Progenitor cell of endocrine pancreas (in vitro differentiated cells): ENCODE measurements around the gene CLIC6. TPM values are rescaled to one million over a fixed set of nuclear protein-coding genes. Genes with fewer than 3 reads are reported as not detected.

Source experiments
- DNase-seq: peaks from one replicate; pipeline ENCODE4 v3.0.0; 2021; ENCODE audit warnings: low spot score; ENCODE audit not compliant: unreplicated experiment
- H3K27ac Mint-ChIP-seq: 2 replicates; pipeline ENCODE4 v1.8.0; 2021; ENCODE audit warnings: mild to moderate bottlenecking, moderate library complexity, mixed read lengths
- H3K27me3 Mint-ChIP-seq: 2 replicates; pipeline ENCODE4 v1.8.0; 2021; ENCODE audit warnings: mixed read lengths
- H3K36me3 Mint-ChIP-seq: 2 replicates; pipeline ENCODE4 v1.8.0; 2022; ENCODE audit warnings: mixed read lengths; ENCODE audit not compliant: insufficient read depth
- H3K4me1 Mint-ChIP-seq: 2 replicates; pipeline ENCODE4 v1.8.0; 2021; ENCODE audit warnings: low read depth, mixed read lengths
- H3K4me3 Mint-ChIP-seq: 2 replicates; pipeline ENCODE4 v1.8.0; 2021; ENCODE audit warnings: low read depth, mild to moderate bottlenecking, moderate library complexity, mixed read lengths
- H3K9me3 Mint-ChIP-seq: 2 replicates; pipeline ENCODE4 v1.8.0; 2021; ENCODE audit warnings: low read depth, mixed read lengths
- CTCF ChIP-seq: fragments of 200-600 bp; sonication (generic); IDR thresholded peaks from one replicate; pipeline ENCODE4 v1.5.0; 2021; ENCODE audit warnings: antibody characterized with exemption, mild to moderate bottlenecking; ENCODE audit not compliant: unreplicated experiment
- total RNA-seq: library from RNA; stranded (reverse); gene quantifications from 2 replicates; pipeline ENCODE4 v1.2.1, GENCODE V29; 2021

Gene CLIC6
- total RNA-seq, 1 donor from 2014 or later, result 14.1 TPM

DNA sequence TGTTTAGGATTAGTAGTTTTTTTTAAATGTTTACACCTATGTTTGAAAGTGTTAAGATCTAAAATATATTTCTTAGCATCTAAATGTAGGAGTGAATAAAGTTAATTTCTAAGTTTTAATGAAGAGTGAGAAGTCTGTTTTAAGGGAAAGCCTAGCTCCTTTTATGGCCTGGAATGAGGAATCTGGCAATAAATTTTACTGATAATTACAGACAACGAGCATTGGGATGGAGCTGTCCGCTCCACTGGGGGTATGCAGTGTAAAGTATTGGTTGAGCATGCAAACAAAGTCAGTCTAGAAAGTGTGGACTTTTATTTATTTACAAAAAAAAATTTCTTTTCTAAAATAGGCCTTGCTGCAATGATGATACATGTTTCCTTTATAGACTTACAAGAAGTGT, 19.0 kb downstream of the CLIC6 start:
- H3K27ac Mint-ChIP-seq, result no peak overlapping the region
- no peak for DNase-seq
- H3K27me3 Mint-ChIP-seq, result no peaks in the 10 kb centered on the region
- H3K36me3 Mint-ChIP-seq, result peaks cover 7% of the 10 kb centered on the region
- peaks cover 26% of the 10 kb centered on the region for H3K4me1 Mint-ChIP-seq
- no peak for TF ChIP-seq CTCF
- H3K4me3 Mint-ChIP-seq, result no peak overlapping the region
- peaks cover 7% of the 10 kb centered on the region for H3K9me3 Mint-ChIP-seq

DNA sequence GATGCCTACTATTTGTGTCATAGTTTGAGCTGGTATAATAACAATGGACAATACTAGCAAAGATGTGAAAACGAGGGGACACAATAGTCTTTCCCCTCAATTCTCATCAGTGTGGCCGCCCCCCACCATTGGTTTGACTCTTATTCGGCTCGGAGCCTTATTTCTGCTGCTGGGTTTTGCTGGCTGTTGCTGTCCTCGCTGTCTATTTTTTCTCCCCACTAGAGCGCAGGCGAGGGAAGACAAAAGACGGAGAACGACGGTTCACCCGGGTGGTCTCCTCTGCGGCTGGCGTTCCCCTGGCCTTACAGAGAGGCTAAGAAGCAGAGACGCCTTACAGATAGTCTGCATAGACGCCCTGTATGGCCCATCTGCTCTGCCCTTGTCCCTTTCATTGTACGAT, 19.4 kb downstream of the CLIC6 start:
- no peak for TF ChIP-seq CTCF
- H3K4me3 Mint-ChIP-seq, result no peak overlapping the region
- H3K27me3 Mint-ChIP-seq, result no peaks in the 10 kb centered on the region
- peaks cover 5% of the 10 kb centered on the region for H3K9me3 Mint-ChIP-seq
- H3K27ac Mint-ChIP-seq, result no peak overlapping the region
- peaks cover 30% of the 10 kb centered on the region for H3K4me1 Mint-ChIP-seq
- no peak for DNase-seq
- peaks cover 5% of the 10 kb centered on the region for H3K36me3 Mint-ChIP-seq

DNA sequence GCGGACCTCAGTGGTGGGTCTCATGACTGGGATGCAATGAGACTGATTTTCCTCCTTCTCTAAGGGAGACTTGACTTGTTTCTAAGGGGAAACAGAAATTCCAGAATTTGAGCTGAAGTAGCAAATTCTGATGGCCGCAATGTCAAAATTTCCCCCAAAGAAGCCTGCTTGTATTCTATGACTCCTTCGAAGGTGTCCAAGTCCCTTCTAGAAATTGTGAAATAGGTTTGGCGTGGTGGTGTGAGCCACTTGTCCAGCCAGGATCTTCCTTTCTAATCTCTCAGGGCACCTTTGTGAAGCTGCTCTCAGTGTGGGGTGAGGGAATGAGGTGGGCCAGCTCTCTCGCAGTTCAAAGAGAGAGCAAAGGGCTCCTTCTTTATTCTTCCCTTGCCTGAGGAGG, 19.9 kb downstream of the CLIC6 start:
- H3K9me3 Mint-ChIP-seq, result no peaks in the 10 kb centered on the region
- no peak for TF ChIP-seq CTCF
- no peak overlapping the region for H3K27ac Mint-ChIP-seq
- H3K4me1 Mint-ChIP-seq, result peaks cover 30% of the 10 kb centered on the region
- no peaks in the 10 kb centered on the region for H3K27me3 Mint-ChIP-seq
- no peak for DNase-seq
- peaks cover 3% of the 10 kb centered on the region for H3K36me3 Mint-ChIP-seq
- no peak overlapping the region for H3K4me3 Mint-ChIP-seq

- peaks cover 7% of the 10 kb centered on the region for H3K36me3 Mint-ChIP-seq
- peaks cover 2% of the 10 kb centered on the region for H3K9me3 Mint-ChIP-seq
- H3K27ac Mint-ChIP-seq, result peak overlapping the region; percentile 78
- no peak for DNase-seq
- H3K4me3 Mint-ChIP-seq, result no peak overlapping the region
- no peaks in the 10 kb centered on the region for H3K27me3 Mint-ChIP-seq
- no peak for TF ChIP-seq CTCF
- peaks cover 28% of the 10 kb centered on the region for H3K4me1 Mint-ChIP-seq
Measured at GRCh38 chr21:34690041-34690792, 21.4 kb downstream of the CLIC6 start.

GRCh38 chr21:34690793-34691175, 22.0 kb downstream of the CLIC6 start:
- DNase-seq, result no peak
- Mint-ChIP-seq H3K27ac (peak overlapping the region; percentile 78), H3K4me1 (peaks cover 28% of the 10 kb centered on the region), H3K9me3 (peaks cover 4% of the 10 kb centered on the region), H3K27me3 (no peaks in the 10 kb centered on the region), H3K4me3 (no peak overlapping the region), H3K36me3 (peaks cover 8% of the 10 kb centered on the region)
- no peak for TF ChIP-seq CTCF
